ENCODE data around the gene MLPH.
"Not testable (repeated sequence)": the region's sequence is repeated elsewhere in the genome, so short reads cannot be mapped to it uniquely, and the experiment has no call there.

The MLPH gene

DNA sequence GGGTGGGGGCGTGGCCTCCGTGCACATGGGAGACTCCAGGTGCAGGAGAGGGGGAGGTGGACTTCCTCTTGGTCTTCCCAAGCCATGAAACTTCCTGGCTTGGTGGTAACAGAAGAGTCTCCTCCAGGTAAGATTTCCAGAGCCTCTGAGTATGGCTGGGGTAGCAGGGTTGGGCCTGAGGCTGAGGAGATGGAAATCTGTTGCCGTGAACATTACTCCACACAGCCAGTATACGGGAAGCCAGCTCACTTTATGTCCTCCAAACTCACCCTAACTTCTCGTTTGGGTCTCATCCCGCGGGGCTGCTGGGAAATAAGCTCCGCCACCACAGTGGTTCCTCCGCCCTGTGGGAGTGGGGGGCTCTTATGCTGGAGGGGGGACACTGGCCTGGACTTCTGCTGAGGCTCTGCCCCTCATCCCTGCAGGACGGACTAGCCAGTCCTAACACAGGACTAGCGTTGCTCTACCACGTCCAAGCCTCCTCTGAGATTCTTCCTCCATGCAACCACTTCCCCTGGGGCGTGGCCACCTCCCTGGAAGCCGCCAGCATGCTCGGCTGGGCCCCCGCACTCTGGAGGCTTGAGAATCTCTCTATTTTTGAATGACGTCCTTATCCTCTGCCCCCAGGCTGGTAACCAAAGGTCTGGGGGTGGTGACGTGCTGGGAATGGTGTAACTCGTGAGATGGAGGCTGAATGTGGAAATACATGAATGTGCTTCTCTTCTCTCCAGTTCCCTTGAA lies 104.3 kb downstream of the MLPH start:
- DNase-seq = peak; percentile 57

DNA sequence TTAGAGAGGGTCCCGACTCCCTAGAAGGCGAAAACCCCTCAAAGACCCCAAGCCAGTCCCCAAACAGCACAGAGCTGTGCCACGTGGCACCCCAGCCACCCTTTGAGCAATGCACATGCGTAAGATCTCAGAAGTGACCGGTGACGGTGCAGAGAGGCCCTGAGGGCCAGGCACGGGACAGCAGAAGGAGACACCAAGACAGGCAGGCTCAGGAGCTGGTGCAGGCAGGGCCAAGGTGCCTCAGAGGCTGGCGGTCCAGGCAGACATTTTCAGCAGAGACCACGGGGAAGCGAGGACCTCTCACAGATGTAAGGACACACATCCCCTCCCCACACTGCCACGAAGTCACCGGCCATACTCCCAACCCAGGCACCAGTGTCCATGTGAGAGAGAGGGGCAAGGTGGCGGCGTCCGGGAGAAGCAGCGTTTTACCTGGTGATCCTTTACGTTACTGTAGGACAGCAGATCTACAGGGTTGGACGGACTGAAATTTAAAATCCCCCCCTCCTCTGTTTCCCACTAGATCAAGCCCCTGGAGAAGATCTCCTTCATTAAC lies 105.5 kb downstream of the MLPH start:
- DNase-seq = no peak

DNA sequence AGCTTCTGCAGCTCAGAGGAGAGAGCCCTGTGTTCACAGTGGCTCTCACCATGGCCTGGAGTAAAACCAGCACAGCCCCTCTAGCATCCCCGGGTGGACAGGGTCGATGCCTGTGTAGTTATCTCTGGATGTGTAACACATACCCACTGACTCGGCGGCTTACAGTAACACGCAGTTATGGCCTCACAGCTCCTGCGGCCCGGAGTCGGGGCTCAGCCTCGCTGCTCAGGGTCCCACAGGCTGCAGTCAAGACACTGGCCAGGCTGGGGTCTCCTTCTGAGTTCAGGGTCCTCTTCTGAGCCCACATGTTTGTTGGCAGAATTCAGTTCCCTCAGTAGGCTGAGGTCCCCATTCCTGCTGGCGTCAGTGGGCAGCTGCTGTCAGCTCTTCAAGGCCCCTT lies 106.0 kb downstream of the MLPH start:
- DNase-seq = no peak

DNA sequence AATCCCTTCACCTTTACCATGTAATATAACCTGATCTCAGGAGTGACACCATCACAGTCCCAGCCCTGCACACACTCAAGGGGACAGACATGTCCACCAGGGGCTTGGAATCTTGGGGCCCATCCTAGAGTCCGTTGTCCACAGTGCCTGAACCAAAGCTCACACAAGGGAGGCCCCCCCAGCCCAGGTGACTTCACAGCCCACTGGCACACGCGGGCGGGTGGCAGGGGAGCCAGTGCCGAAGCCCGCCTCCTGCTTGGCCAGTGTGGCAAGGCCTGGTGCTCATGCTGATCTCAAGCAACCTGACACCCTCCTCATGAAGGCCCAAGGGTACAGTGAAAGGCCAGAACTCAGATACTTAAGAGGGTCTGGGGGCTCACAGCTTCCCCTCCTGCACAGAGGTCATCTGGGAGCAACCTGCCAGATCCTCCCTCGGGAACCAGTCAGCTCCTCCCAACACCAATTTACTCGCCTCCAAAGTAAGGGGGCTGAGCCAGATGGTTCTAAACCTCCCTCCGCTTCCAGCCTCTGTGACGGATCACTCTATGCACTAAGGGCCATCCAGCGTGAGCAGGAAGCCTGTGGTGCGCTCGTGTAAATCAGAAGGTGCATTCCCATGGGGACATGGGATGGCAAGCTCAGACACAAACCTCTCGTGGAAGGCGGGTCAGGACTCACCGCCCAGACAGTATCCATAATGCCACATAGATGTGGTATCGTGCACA lies 106.7 kb downstream of the MLPH start:
- DNase-seq = no peak

DNA sequence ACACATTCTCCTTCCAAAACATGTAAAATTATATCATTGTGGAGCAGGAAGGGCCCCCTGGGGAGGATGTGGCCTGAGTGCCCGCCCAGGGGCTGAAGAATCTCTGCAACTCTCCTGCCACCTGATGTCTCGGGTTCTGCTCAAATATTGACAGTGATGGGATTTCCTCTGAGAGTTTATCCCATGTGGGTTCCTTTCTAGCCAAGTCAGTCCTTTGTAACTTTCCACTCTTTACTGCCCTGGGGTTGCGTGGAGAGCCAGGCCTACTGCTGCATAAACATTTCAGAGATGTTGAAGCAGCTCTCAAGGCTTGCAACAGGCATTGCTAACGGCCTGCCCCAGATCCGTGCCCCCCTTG lies 107.4 kb downstream of the MLPH start:
- DNase-seq = no peak

DNA sequence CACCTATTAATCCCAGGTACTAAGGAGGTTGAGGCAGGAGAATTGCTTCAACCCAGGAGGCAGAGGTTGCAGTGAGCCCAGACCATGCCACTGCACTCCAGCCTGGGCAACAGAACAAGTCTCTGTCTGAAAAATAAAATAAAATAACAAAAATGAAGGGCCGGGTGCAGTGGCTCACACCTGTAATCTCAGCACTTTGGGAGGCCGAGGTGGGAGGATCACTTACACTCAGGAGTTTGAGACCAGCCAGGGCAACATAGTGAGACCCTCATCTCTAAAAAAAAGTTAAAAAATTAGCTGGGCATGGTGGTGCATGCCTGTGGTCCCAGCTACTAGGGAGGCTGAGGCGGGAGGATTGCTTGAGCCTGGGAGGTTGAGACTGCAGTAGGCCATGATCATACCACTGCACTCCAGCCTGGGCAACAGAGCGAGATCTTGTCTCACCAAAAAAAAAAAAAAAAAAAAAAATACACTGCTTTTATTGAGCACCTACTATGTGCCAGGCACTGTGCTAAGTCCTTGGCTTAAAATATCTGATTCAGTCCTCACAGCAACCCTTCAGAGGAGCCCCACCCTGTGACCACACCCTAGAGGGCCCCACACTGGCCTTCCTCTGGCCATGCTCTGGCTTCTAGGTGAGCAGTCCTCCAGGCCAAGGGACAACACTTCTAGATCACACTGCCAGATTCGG lies 108.9 kb downstream of the MLPH start:
- not testable (repeated sequence) for DNase-seq

DNA sequence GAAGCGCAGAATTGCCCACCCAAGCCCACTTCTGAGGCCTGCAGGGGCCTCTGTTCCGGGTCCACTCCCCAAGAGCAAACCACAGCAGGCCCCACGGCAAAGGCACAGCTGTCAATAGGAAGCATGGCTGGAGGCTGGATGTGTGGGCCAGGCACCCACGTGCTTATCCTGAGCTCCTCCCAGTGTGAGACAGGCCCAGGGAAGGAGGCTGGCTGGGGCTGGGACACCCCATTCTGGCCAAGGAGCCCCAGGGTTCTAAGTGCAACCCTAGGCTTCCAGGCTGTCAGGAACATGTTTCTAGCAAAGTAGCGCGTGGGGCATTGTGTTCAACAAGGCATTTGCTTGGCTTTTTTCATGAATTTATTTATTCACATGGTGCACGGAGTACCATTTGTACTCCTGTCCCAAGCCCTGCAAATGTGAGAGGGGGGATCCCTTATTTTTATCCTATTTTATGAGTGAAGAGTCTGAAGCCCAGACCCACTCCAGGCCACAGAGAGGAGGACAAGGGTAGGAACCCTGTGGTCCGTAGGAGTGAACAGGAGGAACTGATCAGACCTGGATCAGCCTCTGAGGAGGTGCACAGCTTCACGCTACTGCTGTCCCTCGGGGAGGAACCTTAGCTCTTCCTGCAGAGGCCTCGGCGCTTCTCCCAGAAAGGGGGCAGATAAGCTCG lies 109.6 kb downstream of the MLPH start:
- DNase-seq = no peak

DNA sequence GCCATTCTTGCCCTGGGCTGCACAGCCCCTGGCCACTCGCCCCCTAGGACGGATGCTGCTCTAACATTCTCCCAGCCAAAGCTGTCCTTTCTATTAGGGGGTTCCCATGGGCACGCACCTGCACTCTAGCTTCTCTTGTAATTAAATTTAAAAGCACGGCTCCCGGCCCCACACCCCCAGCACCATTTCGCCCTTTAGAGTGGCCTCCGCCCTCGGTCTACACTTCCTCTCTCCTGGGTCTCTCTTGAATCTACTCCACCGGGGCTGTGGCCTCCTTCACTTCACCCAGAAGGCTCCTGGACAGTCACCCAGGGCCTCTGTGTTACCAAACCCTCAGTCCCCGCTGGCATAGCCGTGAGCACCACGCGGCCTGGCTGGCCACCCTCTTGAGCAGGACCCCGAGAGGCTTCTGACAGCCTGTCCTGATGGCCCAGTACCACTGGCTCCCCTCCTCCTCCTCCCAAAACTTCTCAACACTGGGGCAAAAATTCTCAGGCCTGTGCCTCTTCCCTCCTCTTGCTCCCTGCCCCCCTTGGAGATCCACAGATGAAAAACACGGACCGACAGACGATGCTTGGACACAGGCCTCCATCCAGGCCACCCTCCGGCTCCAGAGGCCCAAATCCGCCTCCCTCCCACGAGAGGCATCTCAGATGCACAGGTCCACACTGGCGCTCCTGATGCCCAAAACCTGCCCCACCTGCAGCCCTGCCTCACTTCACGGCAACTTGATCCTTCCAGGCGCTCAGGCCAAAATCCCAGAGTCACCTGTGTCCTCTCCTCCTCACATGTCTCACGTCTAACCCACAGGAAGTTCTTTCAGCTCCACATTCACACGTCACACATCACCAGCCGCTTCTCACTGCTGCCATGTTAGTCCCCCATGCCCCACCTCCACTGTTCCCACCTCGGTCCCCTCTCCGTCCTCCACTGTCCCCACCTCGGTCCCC lies 110.4 kb downstream of the MLPH start:
- no peak for DNase-seq

DNA sequence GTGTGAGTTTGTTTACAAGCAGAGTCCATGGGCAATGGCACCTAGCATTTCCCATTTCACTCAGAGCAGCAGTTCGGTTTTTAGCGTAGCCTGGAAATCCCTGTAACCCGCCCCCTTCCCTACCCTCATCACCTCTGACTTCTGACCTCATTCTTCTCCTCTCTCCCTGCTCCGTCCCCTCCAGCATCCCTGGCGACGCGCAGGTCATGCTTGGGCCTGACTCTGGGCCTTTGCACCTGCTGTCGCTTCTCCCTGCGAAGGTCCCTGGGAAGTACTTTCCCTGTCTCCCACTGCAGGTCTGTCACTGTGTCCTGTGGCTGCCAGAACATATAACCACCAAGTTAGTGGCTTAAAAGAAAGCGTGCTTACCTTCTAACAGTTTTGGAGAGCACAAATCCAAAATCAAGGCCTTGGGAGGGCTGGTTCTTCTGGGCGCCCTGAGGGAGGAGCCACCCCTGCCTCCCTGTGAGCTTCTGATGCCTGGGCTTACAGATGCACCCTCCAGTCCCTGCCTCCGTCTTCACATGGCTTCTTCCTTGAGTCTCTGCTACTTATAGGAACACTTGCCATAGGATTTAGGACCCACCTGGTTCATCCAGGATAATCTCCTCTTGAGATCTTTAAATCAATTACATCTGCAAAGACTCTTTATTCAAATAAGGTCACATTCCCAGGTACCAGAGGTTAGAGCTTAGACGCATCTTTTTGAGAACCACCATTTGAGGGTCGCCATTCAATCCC lies 111.6 kb downstream of the MLPH start:
- DNase-seq = no peak

DNA sequence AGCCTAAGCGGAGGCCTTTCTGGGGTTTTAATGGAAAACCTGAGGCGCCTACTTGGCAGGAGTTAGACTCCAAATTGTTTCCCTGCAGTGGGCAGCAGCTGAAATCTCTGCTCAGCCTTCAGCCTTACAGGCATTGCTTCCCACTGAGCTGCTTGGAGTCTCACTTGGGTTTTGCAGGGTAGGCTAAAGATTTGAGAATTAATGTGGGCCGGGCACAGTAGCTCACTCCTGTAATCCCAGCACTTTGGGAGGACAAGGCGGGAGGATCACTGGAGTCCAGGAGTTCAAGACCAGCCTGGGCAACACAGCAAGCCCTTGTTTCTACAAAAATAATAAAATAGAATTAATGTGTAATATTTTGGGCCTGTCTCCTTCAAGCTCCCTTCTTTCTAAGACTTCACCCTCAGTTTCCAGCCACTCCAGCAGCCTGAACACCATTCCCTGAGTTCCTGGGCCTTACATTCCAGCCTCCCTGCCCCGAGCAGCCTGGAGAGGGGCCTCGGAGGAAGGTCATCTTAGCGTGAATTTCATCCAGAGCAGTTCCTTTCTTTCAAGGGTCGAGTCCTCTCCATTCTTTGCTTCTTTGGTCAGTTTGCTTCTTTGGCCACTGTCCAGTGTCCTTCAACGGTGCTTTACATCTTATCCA lies 112.5 kb downstream of the MLPH start:
- no peak for DNase-seq

DNA sequence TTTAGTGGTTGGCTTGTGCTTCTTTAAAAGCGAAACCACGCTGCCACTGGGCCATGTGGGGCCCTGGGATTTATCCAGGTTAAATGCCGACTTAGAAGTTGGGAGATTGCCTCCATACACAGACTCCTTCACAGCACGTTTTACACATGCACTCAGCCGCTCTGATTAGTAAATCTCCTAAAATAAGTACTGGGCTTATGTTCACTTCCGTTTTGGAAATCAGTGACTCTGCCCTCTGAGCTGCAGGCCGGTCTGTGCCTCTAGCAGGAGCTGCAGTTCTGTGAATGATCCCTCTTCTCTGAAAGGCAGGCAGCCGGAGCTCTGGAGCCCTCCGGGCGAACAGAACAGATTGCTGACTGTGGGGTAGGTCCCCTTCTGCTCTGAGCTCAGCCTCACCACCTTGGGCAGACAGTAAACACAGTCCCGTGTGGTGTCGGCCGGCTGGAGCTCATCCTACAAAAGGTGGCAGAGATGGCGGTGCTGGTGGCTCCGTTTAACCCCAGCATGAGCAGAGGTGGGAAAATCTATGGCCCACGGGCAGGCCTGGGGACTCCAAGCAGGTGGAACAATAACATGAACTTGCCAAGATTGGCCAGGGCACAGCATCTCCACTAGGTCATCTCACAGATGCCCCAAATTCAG lies 113.3 kb downstream of the MLPH start:
- no peak for DNase-seq

DNA sequence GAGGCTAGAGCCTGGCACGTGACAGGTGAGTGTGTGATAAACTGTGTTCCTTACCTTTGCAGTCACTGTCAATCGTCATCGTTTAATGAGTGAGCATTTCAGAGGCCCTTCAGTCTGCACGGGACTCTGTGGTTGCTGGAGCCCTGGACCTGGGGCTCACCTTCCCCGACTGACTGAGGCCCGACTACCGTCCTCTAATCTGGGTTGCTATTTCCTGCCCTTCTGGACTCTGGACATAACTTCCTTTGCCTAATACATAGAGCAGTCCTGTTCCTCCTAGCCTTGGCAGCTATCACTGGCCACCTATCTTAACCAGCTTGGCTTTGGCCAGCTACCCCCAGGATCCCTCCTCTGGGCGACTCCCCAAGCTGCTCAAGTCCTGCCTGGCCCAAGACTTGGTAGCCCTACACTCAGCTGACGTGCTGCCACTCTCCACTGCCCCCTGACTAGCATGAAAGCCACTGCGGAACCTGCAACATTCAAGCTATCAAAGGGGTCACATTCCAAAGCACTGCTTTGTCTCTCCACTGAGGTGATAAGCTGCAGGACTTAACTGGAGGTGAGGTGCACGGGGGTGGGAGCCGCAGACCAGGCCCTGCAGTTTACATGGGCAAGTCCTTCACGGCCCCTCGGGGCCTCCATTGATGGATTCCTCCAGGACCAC lies 114.5 kb downstream of the MLPH start:
- DNase-seq = no peak

DNA sequence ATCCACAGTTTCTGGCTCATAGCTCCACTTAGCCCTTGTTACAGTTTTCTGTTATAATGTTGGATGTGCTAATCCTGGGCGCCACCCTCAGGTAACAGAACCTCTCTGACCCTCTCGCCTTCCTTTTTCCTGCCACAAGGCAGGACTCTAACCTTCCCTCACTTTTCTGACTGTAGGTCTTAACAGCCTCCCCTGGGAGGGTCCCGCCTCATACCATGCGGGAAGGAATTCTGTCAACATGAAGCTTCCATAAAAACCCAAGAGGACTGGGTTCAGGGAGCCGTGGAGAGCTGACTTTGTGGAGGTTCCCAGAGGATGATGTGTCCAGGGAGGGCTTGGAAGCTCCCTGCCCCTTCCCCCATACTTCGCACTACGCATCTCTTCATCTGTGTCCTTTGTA lies 115.4 kb downstream of the MLPH start:
- no peak for DNase-seq

DNA sequence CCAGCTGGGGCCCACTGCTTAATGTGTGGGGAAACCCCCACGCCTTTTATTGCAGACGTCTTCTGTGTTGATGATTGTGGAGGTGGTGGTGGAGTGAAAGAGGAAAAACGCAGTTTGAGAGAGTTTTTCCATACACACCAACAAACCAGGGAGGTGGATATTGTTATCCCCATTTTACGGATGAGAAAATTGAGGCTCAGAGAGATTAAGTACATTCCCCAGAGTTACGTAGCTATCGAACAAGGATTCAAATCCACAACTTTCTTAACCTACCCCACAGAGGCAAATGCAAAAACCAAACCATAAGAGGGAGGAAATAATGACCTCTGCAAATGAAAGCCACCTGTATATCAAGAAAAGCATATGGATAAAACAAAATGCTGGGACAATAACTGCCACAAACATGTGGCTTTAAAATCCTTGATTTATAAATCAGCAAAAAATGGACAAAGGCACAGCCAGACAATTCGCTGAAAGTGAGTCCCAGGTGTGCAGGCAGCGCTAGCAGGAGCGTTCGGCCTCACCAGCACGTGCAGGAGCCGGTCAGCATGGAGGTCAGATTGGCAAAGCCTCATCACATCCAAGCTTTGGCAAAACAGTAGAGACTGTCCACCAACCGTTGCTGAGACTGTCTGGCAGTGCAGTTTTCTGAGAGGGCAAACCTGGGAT lies 116.1 kb downstream of the MLPH start:
- DNase-seq = no peak

DNA sequence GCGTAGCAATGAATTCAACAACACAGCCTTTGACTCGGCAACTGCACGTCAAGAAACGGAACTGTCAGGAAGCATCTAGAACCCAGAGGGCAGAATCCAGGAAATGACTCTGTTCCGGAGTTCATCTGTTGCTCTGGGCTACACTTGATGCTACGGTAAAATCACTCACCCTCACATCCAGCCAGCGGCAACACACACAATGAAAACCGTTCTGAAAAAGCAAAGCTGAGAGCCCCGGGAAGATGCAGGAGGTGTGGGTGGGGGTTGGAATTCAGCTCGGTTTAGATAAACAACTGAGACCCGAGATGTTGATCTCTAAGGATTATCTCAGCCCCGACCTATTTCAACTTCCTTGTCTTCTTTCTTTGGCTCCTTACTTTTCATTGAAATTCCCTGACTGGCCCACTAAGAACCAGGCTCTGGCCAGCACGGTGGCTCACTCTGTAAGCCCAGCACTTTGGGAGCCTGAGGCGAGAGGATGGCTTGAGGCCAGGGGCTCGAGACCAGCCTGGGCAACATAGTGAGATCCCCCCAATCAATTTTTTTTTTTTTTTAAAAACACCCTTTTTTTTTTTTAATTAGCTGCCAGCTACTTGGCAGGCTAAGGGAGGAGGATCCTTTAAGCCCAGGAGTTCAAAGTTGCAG lies 116.8 kb downstream of the MLPH start:
- no peak for DNase-seq

DNA sequence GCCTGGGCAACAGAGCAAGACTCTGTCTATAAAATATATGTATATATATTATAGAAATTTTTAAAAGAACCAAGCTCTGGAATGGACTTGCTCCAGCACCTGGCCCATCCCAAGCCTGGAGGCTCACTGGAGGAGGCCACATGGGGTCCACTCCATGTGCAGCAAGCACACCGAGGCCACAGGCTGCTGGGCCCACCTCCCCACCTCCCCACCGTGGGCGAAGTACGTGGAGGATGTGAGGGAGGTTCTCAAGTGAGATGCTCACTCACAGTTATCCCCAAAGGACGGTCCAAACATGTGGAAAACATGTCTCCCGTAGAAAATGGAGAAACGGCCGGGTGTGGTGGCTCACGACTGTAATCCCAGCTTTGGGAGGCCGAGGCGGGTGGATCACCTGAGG lies 117.3 kb downstream of the MLPH start:
- no peak for DNase-seq
